ENCODE measurements around the gene TUBGCP2. TPM values are rescaled to one million over a fixed set of nuclear protein-coding genes. Genes with fewer than 3 reads are reported as not detected.

Gene TUBGCP2
- total RNA-seq, 1 donor from 2014 or later: 55.9 TPM

DNA sequence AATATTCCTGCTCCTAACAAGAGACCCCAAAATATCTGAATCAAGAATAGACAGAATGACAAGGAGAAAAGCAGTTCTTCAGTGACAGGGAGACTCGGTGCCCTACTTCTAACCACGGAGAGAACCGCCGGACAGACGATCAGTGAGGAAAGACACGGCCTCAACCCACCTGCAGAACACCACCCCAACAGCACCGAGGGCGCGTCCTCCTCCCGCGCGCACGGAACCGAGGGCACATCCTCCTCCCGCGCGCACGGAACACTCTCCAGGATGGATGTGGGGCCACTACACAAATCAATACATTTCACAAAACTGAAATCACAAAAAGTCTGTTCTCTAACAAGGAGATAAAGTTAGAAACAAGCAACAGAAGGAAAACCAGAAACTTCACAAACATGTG lies 22.3 kb downstream of the TUBGCP2 start:
- ATAC-seq (no peak), DNase-seq (ENCODE audit: low spot score) (no peak)
- intact Hi-C loops (cut with DNase I): no loop called here

DNA sequence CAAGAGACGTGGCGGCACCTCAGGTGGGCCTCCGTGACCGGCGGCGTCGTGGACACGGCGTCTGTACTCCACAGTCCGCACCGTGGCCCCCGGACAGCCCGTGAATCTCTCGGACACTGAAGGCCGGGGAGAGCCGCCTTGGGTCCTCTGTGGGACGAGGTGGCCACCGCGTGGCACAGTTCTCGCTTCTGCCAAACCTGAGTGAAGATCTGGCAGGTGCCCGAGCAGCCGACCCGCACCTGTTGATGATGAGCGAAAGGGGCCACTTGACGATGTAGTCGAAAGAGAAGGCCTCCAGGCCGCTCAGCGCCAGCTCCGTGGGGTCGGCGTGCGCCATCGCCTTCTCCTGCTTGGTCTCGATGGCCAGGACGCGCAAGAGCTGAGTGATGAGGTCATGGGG lies 23.5 kb downstream of the TUBGCP2 start:
- ATAC-seq (no peak), DNase-seq (ENCODE audit: low spot score) (no peak)
- intact Hi-C loops (cut with DNase I): no loop called here

DNA sequence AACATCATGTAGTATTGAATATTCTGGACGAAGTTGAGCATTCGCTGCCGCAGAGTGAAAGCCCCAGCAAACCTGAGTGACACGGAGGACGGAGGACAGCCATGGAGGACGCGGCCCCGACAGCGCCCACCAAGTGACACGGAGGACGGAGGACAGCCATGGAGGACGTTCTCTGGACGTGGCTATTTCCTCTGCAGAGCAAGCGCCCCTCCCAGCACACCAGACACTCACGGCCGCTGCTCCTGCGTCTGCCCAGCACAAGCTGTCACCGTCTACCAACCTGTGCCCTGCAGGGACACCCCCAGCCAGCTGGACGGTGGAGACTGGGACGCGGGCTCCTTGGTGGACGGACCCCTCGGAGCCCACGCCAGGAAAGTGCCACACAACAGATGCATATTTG lies 24.7 kb downstream of the TUBGCP2 start:
- intact Hi-C loops (cut with DNase I): no loop called here
- ATAC-seq: no peak

DNA sequence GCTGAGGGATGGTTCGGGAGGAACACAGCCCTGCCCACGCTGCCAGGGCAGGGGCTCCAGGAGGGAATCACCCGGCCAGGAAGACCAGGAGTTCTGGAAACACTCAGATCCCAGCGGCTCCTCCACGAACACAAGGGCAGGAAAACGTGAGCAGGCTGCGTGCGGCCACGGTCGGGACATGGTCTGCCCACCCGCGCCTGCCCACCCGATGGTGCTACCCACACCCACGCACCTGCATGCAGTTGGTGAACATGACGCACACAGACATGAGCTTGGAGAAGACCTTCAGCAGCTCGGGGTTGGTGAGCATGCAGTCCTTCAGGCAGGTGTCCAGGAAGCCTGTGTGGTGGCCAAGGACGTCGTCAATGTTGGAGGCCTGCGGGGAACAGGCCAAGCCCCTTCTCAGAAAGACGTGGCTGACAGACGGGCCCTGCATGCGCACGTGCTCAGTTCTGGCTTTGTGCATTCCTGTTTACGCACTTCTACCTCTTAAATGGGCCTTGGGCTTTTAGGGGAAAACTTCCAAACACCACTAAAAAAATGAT lies 25.8 kb downstream of the TUBGCP2 start:
- ATAC-seq (no peak), DNase-seq (ENCODE audit: low spot score) (no peak)
- intact Hi-C loops (cut with DNase I): no loop called here

More for the DNA sequence above, 24.7 kb downstream of the TUBGCP2 start:
- no peak for DNase-seq (ENCODE audit: low spot score)

DNA sequence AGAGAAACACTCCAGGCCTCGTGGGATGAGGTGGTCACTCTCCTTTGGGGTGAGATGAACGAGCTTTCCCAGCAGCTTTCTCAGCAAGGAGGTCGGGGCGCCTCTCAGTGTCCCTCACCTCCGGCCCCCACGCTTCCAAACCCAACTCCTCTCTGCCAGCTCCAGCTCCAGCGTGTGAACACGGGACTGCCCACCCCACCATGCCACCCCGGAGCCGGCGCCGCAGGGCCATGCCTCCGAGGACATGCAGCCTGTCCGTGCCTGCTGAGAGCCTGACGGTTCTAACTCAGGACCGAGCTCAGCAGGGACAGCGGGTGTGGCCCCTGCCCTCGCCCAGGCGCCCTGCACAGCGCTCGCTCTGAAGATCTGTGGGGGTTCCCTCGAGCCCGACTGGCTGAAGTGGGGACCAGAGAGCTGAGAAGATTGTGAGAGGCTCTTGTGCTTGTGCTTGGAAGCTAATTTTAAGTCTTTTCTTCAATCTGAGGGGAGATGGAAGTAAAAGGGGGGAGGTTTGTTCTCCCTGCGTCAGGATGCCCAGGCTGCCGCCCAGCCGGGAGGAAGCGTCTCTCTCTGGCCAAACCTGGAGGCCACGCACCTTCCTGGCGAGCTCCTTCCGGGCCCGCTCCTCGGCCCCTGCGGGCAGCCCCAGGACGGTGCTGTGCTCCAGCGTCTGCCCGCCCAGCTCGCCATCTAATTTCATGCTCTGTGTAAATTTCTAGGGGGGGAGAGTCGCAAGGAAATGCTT lies 26.9 kb downstream of the TUBGCP2 start:
- no peak for ATAC-seq
- intact Hi-C loops (cut with DNase I): no loop called here
- no peak for DNase-seq (ENCODE audit: low spot score)

DNA sequence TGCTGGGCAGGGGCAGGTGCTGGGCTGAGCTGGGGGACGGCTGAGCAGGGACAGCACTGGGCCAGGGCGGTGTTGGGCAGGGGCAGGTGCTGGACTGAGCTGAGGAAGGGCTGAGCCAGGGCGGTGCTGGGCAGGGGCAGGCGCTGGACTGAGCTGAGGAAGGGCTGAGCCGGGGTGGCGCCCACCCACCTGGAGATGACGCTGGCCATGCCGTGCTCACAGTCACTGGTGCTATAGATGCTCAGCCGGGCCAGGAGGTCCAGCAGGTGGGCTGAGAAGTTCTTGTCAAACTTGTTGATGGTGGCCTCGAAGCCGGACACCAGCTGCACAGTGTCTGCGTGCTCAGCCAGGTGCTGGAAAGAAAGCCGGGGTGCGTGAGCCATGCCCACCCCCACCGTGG lies 27.6 kb downstream of the TUBGCP2 start:
- intact Hi-C loops (cut with DNase I): no loop called here
- ATAC-seq (no peak), DNase-seq (ENCODE audit: low spot score) (no peak)

DNA sequence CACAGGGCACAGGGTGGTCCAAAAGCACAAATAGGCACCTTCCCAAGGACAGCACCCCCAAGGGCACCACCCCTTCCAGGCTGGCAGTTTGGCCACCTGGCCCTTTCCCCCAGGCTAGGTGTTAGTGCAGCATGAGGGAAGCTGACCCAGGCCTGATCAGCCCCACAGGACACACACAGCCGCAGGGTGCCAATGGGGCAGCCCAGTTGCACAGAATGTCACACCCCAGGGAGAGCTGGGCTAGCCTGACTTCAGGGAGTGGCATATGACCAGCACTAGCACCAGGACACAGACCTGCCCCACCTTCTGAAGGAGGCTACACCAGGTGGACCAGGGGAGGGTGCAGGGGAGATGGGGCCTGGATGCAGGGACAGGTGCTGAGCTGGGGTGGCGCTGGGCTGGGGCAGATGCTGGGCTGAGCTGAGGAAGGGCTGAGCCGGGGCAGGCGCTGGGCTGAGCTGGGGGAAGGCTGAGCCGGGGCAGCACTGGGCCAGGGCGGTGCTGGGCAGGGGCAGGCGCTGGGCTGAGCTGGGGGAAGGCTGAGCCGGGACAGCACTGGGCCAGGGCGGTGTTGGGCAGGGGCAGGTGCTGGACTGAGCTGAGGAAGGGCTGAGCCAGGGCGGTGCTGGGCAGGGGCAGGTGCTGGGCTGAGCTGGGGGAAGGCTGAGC lies 28.1 kb downstream of the TUBGCP2 start:
- DNase-seq (ENCODE audit: low spot score) (no peak), ATAC-seq (no peak)
- intact Hi-C loops (cut with DNase I): no loop called here

DNA sequence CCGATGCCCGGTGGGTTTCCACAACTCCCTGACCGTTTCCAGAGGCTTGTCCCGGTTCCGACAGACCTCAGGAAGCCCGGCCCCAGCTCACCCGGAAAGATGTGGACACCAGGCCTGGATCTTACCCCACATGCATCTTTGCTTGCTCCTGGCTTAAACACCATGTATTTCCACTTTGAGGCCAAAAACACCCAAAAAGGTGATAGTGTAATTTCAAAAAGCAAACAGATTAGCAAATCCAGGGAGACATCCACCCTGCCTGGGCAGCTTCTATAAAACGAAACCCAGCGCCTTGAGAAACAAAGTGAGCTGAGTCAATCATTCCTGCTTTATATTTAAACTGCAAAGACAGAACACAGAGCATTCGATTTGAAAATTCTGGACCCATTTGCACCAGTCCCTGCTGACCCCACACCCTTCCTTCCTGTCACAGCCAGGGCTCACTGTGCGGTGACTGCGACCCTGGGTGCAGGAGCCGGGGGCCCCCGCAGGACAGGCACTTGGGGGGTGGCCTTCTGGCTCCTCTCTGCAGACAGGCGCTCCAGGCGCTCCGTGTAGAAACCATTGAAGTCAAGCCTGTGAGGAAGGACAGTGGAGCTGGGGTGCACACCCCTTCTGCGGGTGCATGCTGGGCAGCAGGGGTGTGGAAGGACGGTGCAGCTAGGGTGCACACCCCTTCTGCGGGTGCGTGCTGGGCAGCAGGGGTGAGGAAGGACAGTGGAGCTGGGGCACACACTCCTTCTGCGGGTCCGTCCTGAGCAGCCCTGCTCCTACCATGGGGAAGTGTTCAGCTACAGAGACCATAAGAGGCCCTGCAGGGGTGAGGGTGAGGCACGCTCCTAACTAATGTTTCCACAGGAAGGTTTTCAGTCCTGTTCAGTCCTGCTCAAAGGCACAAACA lies 29.1 kb downstream of the TUBGCP2 start:
- ATAC-seq: peak; percentile 21
- DNase-seq (ENCODE audit: low spot score): no peak
- intact Hi-C loops (cut with DNase I): no loop called here

DNA sequence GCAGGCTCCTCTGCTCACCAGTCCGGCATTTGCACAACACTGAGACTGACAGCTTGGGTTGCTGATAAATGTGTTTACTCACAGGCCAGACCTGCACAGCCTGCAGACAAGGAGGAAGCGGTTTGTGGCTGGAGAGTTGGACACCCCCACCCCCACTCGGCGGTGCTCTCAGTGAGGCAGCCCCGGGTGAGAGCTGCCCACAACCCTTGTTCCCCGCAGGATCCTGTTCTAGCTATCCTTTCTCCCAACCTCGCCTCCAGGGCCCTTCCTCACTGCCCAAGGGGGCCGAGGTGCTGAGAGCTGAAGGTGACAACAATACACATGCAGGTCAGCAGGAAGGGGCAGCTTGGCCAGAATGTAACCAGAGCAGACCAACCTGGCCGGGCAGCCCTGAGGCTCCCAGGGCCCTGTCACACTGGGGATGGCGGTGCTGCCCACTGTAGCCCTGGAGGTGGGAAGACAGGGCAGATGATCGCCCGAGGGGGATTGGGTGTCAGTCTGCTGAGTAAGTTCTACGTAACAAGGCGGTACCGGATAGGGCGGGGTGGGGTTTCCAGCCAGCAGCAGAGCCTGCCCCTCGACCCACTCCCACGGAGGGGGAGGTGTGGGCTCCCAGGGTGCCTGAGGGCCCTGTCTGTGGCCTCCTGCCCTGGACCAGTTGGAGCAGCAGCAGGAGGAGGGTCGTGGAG lies 30.0 kb downstream of the TUBGCP2 start:
- no peak for DNase-seq (ENCODE audit: low spot score)
- intact Hi-C loops (cut with DNase I): no loop called here
- peak; percentile 46 for ATAC-seq

DNA sequence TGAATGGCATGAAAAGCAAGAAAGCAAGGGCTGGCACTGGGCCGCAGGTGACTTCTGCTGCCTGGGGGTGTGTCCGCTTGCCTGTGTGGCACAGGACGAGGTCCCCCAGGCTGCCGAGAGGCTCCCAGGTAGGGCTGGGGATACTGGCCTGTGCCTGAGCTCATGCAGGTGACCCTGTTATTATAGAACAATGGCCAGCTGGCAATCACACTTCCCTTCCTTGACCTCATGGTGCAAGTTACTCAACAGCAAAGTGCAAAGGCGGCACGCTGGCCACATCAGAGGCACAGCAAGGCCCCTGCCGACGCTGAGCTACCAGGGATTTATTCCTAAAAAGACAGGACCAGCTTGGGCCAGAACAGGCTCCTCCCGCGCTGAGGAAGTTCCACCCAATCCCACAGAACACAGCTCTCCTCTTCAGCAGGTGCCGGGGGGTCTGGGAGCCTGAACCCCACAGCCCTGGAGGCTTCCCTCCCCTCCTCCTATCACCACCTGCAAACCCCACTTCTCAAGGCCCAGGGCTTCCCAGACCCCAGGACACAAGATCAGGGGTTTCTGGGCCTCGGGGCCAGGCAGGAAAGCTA lies 30.6 kb downstream of the TUBGCP2 start:
- no peak for DNase-seq (ENCODE audit: low spot score)
- intact Hi-C loops (cut with DNase I): no loop called here
- ATAC-seq: no peak

DNA sequence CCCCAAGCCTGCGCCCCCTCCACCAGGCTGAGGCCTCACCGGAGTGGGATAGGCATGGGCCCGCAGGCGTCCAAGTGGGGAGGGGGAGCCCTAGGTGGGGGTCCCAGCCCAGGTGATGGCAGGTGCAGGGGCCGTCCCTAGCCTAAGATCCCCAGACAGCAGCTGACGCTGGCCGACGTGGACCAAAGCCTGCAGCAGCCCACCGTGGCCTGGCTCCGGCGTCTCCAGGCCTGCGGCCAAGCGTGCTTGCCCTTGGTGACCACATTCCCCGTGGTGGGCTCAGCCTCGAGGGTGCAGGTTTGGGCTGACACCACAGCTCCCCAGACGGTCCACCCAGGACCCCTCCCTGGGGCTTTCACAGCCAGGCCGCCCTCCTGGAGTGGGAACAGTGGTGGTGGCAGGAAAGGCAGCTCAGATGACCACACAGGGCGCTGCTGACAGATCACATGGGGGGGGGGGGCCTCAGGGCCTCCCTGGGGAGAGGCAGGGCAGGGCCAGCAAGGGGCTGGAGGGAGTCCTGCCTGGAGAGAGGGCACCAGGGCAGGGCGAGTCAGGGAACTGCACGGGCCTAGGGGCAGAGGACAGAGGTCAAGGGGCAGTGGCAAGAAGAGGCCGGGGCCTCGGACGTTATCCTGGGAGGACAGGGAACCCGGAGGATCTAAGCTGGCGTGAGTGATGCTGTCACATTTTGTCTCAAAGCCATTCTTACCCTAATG lies 31.2 kb downstream of the TUBGCP2 start:
- ATAC-seq (no peak), DNase-seq (ENCODE audit: low spot score) (no peak)
- intact Hi-C loops (cut with DNase I): no loop called here

DNA sequence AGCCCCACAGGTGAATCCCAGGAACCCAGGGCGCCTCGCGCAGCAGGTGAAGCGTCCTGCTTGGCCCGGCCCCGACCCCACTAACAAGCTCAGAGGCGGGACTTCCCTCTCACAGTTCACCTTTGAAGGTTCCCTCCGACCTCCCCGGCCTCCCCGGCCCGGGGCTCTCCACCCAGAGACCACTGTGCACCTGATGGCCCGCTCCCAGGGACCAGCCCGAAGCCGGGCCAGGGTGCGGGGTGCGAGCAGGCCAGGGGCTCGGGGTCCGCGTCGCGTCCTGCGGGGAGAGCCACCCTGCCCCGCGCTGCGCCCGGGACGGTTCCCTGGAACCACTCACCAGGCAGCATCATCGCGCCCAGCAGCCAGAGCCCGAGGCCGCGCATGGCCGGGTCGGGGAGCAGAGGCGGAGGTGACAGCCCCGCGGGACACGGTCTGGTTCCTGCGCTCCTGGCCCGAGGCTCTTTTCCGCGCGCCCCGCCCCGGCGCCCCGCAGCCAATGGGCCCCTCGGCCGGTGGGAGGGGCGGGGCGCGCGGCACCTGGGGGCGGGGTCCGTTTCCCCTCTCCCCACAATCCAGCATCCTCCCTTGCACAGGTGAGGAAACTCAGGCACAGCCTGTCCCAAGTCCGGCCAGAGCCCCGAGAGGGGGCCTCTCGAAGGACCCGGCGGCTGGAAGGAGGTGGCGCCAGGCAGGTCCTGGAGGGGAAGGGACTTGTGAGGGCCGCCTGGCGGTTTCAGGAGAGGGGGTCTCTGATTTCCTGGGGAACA lies 32.1 kb downstream of the TUBGCP2 start, which contains the start of gene ADAM8:
TSS of gene ADAM8 (minus strand) at position 434 of the 767 bp plus-strand sequence. CDS start at position 383, 51 bp downstream.
- DNase-seq (ENCODE audit: low spot score) (no peak), ATAC-seq (no peak)
- intact Hi-C loops (cut with DNase I): no loop called here

DNA sequence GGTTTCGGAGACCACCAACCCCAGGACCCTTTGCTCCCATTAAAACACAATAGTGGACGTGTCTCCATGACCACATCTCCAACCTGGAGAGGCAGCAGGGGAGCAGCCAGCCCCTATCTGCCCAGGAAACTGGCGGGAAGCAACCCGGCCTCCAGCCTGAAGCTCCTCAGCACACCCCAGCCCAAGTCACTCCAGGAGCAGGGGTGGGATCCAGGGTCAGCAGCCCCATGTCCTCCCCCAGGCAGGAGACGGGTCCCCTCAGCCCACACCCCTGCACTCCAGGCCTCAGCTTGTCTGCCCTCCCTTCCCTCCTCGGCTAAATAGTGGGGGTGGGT lies 32.6 kb downstream of the TUBGCP2 start:
- intact Hi-C loops (cut with DNase I): no loop called here
- no peak for ATAC-seq
- DNase-seq (ENCODE audit: low spot score): no peak

DNA sequence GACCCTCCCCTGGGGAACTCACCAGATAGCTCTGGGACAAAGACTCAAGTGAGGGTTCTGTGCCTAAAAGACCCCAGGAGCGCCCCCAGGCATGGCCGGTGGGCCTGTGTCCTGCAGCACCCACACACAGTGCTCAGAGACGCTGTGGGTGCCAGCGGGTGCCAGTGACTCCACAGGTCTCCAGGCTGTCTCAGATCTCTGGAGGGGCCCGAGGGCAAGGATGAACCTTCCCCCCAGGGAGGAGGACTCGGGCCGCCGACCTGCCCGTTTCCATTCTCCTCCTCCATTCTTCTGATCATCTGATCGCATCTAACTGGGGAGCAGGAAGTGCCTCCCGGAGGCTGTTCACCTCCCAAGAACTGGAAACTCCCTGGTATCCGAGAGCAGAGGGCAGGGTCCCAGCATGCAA lies 33.0 kb downstream of the TUBGCP2 start:
- DNase-seq (ENCODE audit: low spot score) (no peak), ATAC-seq (no peak)
- intact Hi-C loops (cut with DNase I): no loop called here

DNA sequence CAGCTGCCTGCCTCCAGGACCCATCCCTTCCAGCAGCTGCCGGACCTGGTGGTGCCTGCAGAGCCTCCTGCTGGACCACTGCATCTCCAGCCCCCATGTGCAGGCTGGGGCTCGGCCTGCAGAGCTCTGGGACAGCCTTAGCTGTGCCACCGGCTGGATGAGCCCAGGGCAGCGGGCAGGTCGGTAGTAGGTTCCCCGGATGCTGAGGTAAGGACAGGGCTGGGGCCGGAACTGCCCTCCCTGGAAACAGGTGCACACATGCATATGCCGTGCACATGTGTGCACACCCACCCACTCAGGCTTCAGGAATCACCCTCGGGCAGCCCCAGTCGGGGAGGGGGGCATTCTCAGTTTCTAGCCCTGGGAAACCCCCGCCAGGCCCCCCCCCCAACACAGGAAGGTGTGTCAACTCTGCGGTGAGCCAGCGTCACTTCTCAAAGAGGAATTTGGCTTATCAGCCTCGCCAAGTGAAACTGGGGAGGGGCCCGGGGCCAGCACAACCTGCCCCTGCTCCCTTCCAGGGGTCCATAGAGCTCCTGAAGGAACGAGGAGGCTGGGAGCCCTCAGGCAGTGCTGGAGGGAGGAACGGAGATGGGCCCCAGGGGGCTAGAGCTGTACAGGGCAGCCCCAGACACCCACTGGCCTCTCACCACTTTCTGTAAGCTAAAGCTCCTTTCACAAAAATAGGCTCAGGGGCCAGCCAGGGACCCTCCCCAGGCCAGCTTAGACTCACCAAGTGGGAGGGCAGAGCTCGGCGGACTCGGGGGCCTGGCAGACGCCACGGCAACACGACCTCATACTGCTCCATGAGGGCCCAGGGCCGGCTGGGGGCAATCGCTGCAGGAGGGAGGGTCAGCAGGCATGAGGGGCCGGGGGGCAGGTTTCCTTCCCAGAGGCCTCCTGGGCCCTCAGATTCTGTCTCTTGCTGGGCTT lies 33.7 kb downstream of the TUBGCP2 start:
- no peak for ATAC-seq
- intact Hi-C loops (cut with DNase I): no loop called here
- no peak for DNase-seq (ENCODE audit: low spot score)

DNA sequence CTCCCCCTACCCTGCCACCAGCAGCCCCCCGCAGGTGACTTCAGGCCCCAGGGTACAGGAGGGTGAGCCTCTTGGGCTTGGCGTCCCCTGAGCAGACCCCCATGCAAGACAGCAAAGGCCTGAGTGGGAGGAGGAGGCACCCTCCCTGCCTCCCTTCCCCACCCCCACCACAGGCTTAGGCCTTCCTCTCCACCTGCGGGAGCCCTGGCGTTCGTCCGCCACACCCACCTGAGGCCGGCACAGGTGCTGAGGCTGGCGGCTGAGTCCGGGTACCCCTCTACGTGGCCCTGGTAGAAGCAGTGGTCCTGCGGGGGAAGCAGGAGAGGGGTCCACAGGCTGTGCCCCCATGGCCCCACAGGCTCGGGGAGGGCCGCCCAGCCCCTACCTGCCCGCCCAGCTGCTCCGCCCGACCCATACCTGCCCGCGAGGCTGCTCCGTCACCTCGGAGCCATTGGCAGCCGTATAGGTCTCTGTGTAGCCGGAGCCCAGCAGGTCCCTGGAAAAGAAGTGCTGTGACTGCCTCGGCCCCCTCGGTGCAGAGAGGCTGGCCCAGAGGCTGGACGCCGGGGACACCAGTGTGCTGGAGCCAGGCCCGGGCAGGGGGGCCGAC lies 35.0 kb downstream of the TUBGCP2 start:
- intact Hi-C loops (cut with DNase I): no loop called here
- no peak for DNase-seq (ENCODE audit: low spot score)
- no peak for ATAC-seq

All from sciatic nerve (tissue), 2 donors.